ENCODE results near the gene TARBP2.
"Not testable (repeated sequence)": the region's sequence is repeated elsewhere in the genome, so short reads cannot be mapped to it uniquely, and the experiment has no call there.

Gene TARBP2

DNA sequence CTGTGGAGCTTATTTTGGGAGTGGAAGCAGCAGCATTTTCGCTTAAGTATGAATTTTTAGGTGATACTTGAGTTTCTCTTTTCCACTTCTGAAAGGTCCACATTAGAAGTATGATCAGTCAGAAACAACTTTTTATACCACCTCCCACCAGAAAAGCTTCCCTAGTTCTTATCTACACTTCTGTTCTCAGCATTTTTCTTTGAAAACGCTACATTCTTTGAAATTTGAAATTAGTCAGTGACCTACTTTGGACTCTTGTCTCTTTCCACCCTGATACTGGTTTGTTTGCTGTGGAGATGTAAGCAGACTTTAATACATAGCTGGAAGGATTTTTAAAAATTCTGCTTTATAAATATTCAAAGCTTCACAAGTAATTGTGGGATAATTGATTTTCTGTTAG is 27.0 kb upstream of the TARBP2 start:
- no peak overlapping the region for H3K4me3 ChIP-seq (ENCODE audit: low read depth, low read length)

DNA sequence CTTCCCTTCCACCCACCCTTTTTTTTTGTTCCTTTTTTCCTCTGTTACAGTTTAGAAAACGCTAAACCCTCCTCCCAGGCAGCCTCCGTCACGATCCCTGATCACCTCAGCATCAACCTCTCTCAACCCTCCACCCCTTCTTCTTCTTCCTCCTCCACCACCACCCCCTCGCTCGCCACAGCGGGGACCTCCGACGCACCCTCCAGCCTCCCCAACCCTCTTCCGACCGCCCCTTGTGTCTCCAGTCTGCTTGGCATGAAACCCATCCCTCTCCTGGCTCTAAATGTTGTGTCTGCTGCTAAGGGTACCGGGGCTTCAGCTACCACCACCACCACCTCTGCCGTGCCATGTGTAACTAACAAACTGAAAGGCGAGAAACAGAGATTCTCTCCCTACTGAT is 26.3 kb upstream of the TARBP2 start:
- no peak overlapping the region for H3K4me3 ChIP-seq (ENCODE audit: low read depth, low read length)

DNA sequence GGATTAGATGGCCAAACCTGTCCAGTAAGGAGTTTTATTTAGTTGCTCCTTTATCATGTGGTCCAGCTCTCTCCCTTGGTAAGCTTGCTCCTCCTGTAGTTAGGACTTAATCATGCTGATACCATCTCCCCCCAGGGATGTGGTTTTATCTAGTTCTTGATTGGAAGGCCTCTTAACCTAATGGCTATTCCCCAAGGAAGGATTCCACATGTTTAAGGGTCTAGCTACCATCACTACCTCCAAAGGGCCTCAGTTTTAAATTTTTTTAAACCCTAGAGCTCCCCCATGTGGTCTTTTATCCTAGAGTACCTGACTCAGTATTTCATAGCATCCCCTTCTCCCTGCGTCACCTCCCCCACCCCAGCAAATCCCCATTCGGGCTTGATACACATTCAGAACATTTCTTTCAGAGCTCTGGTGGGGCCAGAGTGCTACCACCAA is 24.3 kb upstream of the TARBP2 start:
- no peak overlapping the region for H3K4me3 ChIP-seq (ENCODE audit: low read depth, low read length)

DNA sequence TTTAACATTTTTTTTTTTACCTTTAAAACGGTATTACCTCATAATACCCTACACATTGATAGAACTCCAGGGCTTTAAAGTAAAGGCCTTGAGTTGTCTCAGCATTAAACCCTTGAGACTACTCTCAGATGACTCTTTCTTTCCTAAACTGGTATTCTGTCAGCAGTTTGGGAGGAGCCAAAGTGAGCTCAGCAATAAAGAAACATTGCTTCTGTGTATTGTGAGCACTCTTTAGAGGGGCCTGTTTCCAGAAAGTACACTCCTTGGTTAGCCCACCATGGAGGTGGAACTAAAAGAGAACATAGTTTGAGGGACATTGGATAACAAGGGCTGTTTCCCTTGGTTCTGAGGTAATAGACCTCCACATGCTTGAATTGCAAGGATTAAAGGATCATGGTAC is 22.2 kb upstream of the TARBP2 start:
- H3K4me3 ChIP-seq (ENCODE audit: low read depth, low read length) = no peak overlapping the region

DNA sequence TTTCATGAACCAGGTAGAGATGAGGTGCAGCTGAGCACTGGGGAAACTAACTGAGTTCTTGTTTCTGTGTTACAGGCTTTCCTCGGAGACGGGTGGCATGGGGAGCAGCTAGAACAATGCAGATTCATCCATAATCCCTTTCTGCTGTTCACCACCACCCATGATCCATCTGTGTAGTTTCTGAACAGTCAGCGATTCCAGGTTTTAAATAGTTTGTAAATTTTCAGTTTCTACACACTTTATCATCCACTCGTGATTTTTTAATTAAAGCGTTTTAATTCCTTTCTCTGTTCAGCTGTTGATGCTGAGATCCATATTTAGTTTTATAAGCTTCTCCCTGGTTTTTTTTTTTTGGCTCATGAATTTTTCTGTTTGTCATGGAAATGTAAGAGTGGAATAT is 21.8 kb upstream of the TARBP2 start:
- H3K4me3 ChIP-seq (ENCODE audit: low read depth, low read length) = no peak overlapping the region

DNA sequence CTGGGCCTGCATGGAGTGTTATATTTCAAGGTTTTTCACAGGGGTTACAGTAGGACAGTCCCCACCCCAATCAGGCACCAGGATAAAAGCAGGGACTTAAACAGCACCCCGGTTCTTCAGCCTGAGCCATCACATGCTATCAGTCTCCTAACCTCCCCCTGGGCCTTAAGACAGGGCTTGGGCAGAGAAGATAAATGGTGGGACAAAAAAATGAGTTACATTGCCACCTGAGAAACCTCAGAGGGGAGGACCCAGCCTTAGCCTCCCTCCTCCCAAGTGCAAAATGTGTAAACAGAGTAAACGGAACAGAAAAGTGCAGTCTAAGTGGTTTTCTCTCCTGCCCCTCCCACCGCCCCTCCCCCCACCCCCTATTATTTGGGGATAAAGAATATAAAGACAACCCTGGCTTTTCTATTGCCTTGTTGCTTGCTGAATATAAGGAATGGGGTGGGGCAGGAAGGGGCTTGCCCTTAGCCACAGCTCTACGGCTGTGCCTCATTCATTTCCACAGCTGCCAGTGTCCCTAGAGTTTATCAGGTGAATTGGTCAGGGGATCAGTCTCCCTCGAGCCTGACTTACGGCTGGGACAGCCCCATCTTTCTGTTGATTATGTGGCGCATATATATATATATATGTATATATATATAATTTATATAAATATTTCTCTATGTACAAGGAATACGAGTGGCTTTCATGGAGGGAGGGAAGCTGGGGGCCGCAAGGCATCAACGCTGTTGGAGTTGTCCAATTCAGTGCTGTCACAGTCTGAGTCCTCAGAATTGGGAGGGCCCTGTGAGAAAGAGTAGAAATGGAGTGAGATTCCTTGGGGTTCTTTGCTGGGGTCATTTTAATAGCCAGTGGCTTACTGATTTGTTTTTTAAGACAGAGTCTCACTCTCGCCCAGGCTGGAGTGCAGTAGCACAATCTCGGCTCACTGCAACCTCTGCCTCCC is 20.3 kb upstream of the TARBP2 start:
- H3K4me3 ChIP-seq (ENCODE audit: low read depth, low read length) = no peak overlapping the region

DNA sequence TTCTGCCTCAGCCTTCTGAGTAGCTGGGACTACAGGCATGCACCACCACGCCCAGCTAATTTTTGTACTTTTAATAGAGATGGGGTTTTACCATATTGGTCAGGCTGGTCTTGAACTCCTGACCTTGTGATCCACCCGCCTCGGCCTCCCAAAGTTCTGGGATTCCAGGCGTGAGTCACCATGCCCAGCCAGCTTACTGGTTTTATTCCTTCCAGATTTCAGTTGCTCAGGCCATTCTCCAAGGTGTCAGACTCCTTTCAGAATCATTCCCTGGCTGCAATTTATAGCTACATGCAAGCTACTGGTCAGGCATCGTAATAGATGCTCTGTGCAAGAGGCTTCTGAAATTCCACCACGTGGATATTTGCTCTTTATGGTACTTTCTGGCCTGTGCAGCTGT is 19.6 kb upstream of the TARBP2 start:
- not testable (repeated sequence) for H3K4me3 ChIP-seq (ENCODE audit: low read depth, low read length)

DNA sequence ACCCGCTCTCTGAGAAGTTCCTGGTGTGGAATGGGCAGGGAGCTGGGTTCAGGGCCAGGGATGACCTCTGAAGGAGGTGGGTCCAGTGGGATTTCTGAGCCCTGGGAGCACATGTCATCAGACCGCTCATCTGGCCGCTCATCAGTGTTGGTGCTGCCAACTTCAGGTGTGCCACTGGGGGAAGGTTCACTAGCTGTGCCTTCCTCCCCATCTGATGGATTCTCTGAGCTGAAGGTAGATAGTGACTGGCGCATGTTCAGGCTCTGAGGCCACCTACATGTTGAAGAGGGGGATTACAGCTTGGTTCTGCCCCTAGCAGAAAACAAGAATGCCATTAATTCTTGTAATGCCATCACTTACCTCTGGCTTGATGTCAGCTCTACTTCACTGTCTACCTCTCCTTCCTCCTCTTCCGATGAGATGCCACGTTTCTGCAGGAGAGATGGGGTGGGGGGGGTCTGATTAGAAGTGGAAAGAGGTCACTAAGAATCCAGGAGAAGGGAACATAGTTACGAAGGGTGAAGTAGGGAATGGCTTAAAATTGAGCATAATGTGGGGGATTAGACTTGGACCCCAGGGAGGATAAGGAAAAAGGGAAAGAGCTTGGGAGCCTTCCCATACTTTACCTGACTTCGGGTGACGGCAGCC is 19.0 kb upstream of the TARBP2 start:
- no peak overlapping the region for H3K4me3 ChIP-seq (ENCODE audit: low read depth, low read length)

DNA sequence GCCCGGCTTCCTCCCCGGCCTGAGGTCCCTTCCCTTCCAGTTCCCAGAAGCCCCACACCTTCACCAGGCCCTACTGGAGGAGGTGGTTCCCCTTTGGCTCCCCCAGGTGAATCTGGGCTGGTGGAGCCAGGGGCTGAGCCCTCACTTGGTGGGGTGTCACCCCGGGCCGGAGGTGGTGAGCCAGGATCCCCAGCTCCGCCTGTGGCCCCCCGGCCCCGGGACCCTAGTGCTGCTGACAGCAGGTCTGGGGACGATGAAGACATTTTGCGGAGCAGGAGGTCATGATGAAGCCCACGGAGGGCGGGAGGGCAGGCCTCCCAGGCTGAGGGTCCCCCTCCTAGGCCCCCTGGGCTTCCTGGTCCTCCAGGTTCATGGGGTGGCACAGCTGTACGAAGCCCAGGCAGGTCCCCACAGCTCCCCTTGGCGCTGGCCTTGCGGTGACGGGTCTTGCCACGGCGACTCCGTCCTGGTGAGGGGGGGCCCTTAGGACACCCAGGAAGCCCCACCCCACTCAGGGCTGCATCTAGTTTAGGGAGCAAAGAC is 18.4 kb upstream of the TARBP2 start:
- no peak overlapping the region for H3K4me3 ChIP-seq (ENCODE audit: low read depth, low read length)

DNA sequence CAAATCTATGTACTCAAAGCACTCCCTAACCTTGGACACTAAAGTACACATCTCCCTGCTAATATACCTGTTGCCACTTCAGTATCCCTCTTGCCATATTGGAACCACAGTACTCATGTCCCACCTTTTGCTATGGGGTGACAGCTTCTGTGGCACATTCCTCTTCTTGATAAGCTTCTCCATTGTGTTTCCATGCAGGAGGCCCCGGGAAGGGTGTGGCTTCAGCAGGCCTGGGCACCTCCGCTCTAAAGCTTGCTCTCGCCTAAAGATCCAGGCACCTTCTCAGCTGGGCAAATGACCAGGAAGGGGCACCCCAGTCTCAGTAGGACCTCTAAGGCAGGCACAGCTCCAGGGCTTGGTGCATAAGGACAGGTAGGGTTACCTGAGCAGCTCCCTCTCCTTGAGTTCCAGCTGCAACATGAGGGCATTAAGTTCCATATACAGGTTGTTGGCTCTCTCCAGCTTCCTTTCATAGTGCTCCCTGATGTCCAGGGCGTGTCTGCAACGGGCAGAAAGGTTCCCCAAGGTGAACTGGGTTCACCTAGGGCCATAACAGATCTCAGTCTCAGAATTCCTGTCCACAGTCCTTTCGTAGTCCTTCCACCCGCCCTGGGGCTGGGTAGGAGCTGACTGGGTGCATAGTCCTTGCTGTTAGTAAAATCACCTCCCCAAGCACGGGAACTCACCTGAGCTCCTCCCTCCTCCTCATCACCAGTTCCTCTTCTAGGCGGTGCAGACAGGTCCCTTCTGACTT is 17.7 kb upstream of the TARBP2 start:
- H3K4me3 ChIP-seq (ENCODE audit: low read depth, low read length) = no peak overlapping the region

DNA sequence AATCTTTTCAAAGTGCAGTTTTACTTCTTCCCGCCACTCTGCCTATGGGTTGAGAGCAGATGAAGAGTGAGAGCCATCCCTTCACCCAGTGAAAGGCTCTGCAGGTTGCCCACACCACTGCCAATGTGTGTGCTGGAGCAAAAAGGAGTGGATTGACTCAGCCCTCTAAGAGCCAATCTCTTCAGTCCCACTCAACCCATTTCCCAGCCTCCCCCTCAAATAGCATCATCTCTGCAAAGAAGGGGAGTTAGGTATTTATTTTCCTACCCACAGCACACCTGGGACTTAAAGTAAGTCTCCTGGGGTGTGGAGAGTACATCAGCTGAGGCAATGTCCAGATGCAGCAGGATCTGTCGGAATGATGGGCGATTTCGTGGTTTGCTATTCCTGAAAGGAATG is 17.1 kb upstream of the TARBP2 start:
- no peak overlapping the region for H3K4me3 ChIP-seq (ENCODE audit: low read depth, low read length)

DNA sequence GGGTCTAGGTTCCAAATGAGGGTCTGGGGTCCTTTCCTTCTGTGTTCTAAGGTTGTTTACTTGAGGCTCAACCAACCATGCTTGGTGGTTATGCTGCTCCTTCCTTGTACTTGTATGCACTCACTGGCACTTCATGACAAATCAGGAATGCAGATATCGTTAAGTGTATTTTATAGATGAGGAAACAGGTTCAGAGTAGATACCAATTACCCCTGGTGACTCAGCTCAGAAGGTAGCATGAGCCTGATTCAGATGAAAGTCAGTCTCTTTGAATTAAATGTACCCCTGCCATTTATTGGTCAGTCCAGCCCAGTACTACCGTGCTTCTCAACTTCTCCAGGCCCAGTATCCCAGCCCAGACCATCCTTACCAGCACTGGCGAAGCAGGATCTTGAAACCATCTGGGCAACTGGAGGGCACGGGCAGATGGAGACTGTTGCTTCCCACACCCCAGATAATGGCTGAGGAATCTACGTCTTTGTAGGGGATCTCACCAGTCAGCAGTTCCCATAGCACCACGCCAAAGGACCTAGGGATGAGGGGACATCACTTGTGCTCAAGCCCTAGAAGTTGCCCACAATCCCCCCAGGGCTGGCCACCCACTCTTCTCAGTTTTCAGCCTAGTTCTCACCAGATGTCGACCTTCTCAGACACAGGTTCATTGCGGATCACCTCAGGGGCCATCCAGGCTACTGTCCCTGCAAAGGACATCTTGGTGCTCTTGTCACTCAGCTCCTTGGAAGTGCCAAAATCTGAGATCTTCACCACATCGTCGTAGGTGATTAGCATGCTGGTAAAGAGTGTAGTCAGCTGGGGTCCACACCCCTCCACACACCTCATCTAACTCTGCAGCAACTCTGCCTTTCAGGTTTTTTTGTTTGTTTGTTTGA is 16.2 kb upstream of the TARBP2 start:
- H3K4me3 ChIP-seq (ENCODE audit: low read depth, low read length) = no peak overlapping the region

DNA sequence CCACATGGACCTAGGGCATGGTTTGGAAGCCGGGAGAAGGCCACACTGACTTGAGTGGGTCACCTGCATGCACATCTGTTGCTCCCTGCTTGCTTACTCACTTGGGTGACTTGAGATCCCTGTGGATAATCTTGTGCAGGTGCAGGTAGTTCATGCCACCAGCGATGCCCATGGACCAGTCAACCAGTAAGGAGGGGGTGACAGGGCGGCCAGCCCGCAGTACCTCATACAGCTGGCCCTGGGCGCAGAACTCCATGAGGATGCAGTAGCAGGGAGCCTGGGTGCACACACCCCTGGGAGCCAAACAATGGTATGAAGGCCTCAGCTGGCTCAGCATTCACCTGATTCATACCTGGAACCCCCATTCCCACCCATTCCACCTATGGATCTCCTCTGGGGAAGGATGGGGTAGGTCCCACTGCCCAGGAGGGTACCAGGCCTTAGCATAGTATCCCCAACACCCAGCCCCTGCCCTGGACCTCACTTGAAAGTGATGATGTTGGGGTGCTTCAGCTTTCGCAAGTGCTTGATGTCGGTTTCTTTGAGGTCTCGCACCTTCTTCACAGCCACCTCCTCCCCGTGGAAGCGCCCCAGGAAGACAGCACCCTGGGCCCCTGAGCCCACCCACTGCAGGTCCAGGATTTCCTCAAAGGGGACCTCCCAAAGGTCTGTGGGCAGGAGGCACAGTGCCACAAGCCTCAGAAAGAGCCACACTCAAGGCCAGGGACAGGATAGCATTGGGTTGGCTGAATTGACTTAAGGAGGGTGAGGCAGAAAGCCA is 14.9 kb upstream of the TARBP2 start:
- H3K4me3 ChIP-seq (ENCODE audit: low read depth, low read length) = no peak overlapping the region

DNA sequence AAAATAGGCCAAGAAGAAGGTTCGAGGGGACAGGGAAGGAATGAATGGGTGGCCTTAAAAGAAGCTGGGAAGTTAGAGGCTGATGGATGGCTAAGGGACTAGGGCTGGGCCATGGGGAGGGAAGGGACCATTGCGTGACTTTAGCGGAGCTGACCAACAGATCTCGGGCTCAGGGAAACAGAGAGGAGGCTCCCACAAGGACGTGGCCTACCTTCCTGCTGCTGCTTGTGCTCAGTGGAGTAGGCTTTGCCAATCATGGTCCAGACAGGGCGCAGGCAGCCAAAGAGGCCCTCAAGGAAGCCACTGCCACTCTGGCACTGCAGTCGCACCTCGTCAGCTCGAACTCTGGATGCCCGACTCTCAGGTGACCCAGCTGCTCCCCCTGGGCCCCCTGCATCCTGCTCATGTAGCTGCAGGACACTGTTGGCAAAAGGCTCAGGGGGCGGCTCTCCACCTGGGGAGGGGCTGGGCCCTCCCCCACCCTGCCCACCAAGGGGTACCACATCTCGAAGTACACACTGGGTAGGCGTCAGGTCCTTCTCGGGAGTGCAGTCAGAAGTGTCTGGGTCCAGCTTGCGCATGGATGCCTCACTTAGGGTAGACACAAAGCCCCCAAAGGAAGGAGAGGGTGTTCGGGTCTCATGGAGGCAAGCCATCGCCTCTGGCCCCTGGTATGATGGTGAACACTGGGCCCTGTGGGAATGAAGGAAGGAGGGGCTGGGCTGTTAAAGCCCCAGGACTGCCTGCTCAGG is 14.2 kb upstream of the TARBP2 start:
- no peak overlapping the region for H3K4me3 ChIP-seq (ENCODE audit: low read depth, low read length)

DNA sequence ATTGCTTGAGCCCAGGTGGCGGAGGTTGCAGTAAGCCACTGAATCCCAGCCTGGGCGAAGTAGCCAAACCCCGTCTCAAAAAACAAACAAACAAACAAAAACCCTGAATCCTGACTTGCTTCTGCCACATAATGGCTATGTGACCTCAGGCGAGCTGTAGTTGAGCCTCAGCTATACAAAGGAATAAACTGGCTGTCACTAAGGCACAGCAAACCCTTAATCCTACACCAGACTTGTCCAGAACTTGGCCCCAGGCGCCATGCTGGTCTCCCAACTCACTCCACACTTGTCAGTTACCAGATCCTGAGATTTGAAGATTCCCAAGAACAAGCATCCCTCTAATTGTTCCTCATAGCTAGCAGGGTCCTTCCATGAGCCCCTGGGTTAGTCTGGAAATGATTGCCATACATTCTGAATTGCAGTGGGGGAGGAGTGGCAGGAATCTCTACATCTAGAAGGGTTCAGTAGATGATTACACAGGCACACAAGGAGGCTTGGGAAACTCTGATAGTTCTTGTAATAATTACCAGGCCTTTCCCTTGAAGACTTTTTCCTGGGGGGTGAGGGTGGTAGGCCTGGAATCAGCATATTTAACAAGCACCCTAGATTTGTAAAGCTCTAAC is 11.7 kb upstream of the TARBP2 start:
- H3K4me3 ChIP-seq (ENCODE audit: low read depth, low read length) = no peak overlapping the region

DNA sequence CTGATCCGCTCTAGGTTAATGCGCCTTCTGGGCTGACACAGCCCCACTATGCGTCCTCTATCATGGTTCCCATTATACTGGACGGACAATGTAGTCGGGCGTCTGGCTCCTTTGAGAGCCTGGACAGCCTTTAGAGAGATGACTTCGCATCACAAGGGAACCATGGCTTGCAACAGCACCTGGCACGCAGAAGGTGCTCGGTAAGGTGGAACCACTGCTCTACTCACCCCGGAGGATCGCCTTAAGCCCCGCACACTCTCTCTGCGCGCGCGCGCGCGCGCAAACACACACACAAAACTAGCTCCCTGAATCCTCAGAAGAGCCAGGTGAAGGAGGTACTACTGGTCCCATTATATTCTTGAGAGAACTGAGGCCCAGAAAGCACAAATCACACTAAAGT is 8.9 kb upstream of the TARBP2 start:
- H3K4me3 ChIP-seq (ENCODE audit: low read depth, low read length) = peak overlapping the region; percentile 28

DNA sequence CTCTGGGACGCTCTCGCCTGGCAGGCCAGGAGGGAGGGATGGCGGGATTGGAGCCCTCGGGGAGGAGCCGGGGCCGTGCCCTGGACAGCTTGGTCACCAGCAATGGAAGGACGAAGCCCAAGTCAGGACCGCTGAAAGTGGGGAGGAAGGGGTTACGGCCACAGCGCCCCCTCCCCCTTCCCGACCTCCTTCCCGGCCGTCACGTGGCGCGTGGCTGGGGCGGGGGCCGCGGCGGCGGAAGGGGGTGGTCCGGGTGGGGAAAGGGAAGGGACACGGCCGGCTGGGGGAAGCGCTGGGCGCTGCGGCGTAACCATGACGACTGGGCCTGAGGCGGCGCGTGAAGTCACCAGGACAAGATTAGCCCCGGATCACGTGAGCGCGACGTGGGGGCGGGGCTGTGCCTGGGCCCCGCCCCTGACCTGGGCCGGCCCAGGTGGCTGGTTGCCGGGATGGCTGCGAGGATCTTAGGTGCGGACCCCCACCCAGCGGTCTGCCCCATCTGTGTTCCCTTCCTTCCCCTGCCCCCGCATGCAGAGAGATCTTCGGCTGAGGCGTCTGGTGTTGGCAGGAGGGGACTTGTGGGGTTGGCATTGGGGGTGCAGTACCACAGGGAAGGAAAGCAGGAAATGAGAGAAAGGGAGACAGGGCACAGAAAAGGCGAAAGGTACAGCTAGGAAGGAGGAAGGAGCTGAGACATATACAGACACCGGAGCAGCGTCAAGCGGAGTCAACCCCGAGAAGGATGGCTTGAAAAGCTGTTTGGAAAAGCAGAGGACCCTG is 8.1 kb upstream of the TARBP2 start:
- peak overlapping the region; percentile 55 for H3K4me3 ChIP-seq (ENCODE audit: low read depth, low read length)

Data from iPS-11a (cell line).